H9 (cell line): Measurements from ENCODE around the gene IQCE. TPM values are rescaled to one million over a fixed set of nuclear protein-coding genes. Genes with fewer than 3 reads are reported as not detected.

Experiments used
- DNase-seq: peaks from one replicate; pipeline ENCODE4 v3.0.0-alpha.2; 2017
- H2AFZ ChIP-seq: one replicate; pipeline ENCODE4 v1.6.1; 2013; ENCODE audit warnings: mild to moderate bottlenecking, low read length, control low read depth, moderate library complexity
- H2AK5ac ChIP-seq: 2 replicates; pipeline ENCODE4 v1.6.1; 2013; ENCODE audit warnings: low read length, control low read depth, mixed read lengths; ENCODE audit not compliant: insufficient read length
- H2BK120ac ChIP-seq: one replicate; pipeline ENCODE4 v1.6.1; 2013; ENCODE audit warnings: low read depth, mild to moderate bottlenecking, low read length, control low read depth, inconsistent platforms; ENCODE audit not compliant: poor library complexity, severe bottlenecking
- H2BK12ac ChIP-seq: 2 replicates; pipeline ENCODE4 v1.6.1; 2013; ENCODE audit warnings: low read length, control low read depth, mixed read lengths, low read depth; ENCODE audit not compliant: insufficient read length
- H2BK15ac ChIP-seq: 2 replicates; pipeline ENCODE4 v1.6.1; 2013; ENCODE audit warnings: low read depth, low read length, control low read depth
- H2BK20ac ChIP-seq: one replicate; pipeline ENCODE4 v1.6.1; 2013; ENCODE audit warnings: low read depth, mild to moderate bottlenecking, low read length, control low read depth, inconsistent platforms; ENCODE audit not compliant: poor library complexity, severe bottlenecking
- H2BK5ac ChIP-seq: 2 replicates; pipeline ENCODE4 v1.6.1; 2013; ENCODE audit warnings: low read length, control low read depth, mixed read lengths; ENCODE audit not compliant: insufficient read length
- H3K14ac ChIP-seq: 2 replicates; pipeline ENCODE4 v1.6.1; 2013; ENCODE audit warnings: low read length, control low read depth; ENCODE audit not compliant: insufficient read depth
- H3K18ac ChIP-seq: 2 replicates; pipeline ENCODE4 v1.6.1; 2013; ENCODE audit warnings: low read depth, mild to moderate bottlenecking, mixed read lengths, low read length, control low read depth; ENCODE audit not compliant: insufficient read length
- H3K23ac ChIP-seq: 2 replicates; pipeline ENCODE4 v1.6.1; 2013; ENCODE audit warnings: low read length, control low read depth, mixed read lengths, low read depth; ENCODE audit not compliant: insufficient read length
- H3K23me2 ChIP-seq: 2 replicates; pipeline ENCODE4 v1.6.1; 2013; ENCODE audit warnings: low read depth, mild to moderate bottlenecking, mixed read lengths, low read length, control low read depth; ENCODE audit not compliant: insufficient read length, poor library complexity, severe bottlenecking
- H3K27ac ChIP-seq: 2 replicates; pipeline ENCODE4 v1.5.1; 2013; ENCODE audit warnings: low read length, control low read depth, mixed read lengths, low read depth; ENCODE audit not compliant: insufficient read length
- H3K27me3 ChIP-seq: 2 replicates; pipeline ENCODE4 v1.6.1; 2013; ENCODE audit warnings: low read length, control low read depth, inconsistent platforms; ENCODE audit not compliant: insufficient read depth
- H3K4ac ChIP-seq: 2 replicates; pipeline ENCODE4 v1.6.1; 2013; ENCODE audit warnings: low read depth, mild to moderate bottlenecking, control low read depth, inconsistent platforms, low read length, moderate library complexity
- H3K4me1 ChIP-seq: 2 replicates; pipeline ENCODE4 v1.6.1; 2013; ENCODE audit warnings: low read length, control low read depth, inconsistent platforms; ENCODE audit not compliant: insufficient read depth
- H3K4me2 ChIP-seq: 2 replicates; pipeline ENCODE4 v1.6.1; 2013; ENCODE audit warnings: low read length, control low read depth, mixed read lengths; ENCODE audit not compliant: insufficient read length, insufficient read depth
- H3K56ac ChIP-seq: 2 replicates; pipeline ENCODE4 v1.6.1; 2013; ENCODE audit warnings: low read depth, mild to moderate bottlenecking, mixed read lengths, low read length, control low read depth; ENCODE audit not compliant: insufficient read length
- H3K79me1 ChIP-seq: 2 replicates; pipeline ENCODE4 v1.6.1; 2013; ENCODE audit warnings: low read depth, mild to moderate bottlenecking, moderate library complexity, low read length, control low read depth, inconsistent platforms; ENCODE audit not compliant: insufficient read depth, poor library complexity, severe bottlenecking
- H3K79me2 ChIP-seq: 2 replicates; pipeline ENCODE4 v1.6.1; 2013; ENCODE audit warnings: low read length, control low read depth, inconsistent platforms; ENCODE audit not compliant: insufficient read depth
- H3K9ac ChIP-seq: 2 replicates; pipeline ENCODE4 v1.6.1; 2013; ENCODE audit warnings: low read length, control low read depth, mixed read lengths; ENCODE audit not compliant: insufficient read length; ENCODE audit errors: extremely low read depth
- H3K9me3 ChIP-seq: one replicate; pipeline ENCODE4 v1.6.1; 2013; ENCODE audit warnings: low read depth, low read length, inconsistent platforms; ENCODE audit not compliant: control insufficient read depth
- H3T11ph ChIP-seq: one replicate; pipeline ENCODE4 v1.6.1; 2013; ENCODE audit warnings: mild to moderate bottlenecking, low read length, control low read depth, inconsistent platforms
- H4K20me1 ChIP-seq: one replicate; pipeline ENCODE4 v1.6.1; 2013; ENCODE audit not compliant: control insufficient read depth, insufficient read length, insufficient read depth
- H4K5ac ChIP-seq: 2 replicates; pipeline ENCODE4 v1.6.1; 2013; ENCODE audit warnings: low read depth, mild to moderate bottlenecking, mixed read lengths, low read length, control low read depth; ENCODE audit not compliant: insufficient read length
- H4K8ac ChIP-seq: replicated peaks from 2 replicates; pipeline ENCODE4 v1.6.1; 2013; ENCODE audit warnings: low read length, control low read depth, mixed read lengths, low read depth; ENCODE audit not compliant: insufficient read length
- H4K91ac ChIP-seq: 2 replicates; pipeline ENCODE4 v1.6.1; 2013; ENCODE audit warnings: low read depth, mild to moderate bottlenecking, moderate library complexity, mixed read lengths, low read length, control low read depth; ENCODE audit not compliant: insufficient read length
- H3K27ac Mint-ChIP-seq, 3 experiments: 2 replicates in 2 of 3; 3 replicates in 1 of 3; pipeline ENCODE4 v1.8.0; 2020 to 2021; ENCODE audit warnings: mixed read lengths in 3 of 3, mild to moderate bottlenecking in 1 of 3, moderate library complexity in 1 of 3
- H3K27me3 Mint-ChIP-seq: 2 replicates; pipeline ENCODE4 v1.8.0; 2021; ENCODE audit warnings: low read depth, mild to moderate bottlenecking, moderate library complexity, mixed read lengths
- H3K36me3 Mint-ChIP-seq, 3 experiments: 2 replicates in 2 of 3; 3 replicates in 1 of 3; pipeline ENCODE4 v1.8.0; 2020 to 2021; ENCODE audit warnings: low read depth in 3 of 3, mixed read lengths in 3 of 3; ENCODE audit not compliant: insufficient read depth in 1 of 3
- H3K4me1 Mint-ChIP-seq, 2 experiments: 2 replicates each; pipeline ENCODE4 v1.8.0; 2020; ENCODE audit warnings: mixed read lengths in 2 of 2
- H3K4me3 Mint-ChIP-seq, 2 experiments: 2 replicates in 1 of 2; 3 replicates in 1 of 2; pipeline ENCODE4 v1.8.0; 2020 to 2021; ENCODE audit warnings: mild to moderate bottlenecking in 2 of 2, mixed read lengths in 2 of 2, moderate library complexity in 1 of 2
- H3K9me3 Mint-ChIP-seq, 2 experiments: 2 replicates in 1 of 2; 3 replicates in 1 of 2; pipeline ENCODE4 v1.8.0; 2020; ENCODE audit warnings: mild to moderate bottlenecking in 2 of 2, mixed read lengths in 2 of 2, moderate library complexity in 1 of 2
- CTCF ChIP-seq: fragments of 200-600 bp; sonication (generic); conservative IDR thresholded peaks from 3 replicates; pipeline ENCODE4 v1.8.0; 2021; ENCODE audit warnings: antibody characterized with exemption, mild to moderate bottlenecking
- WGBS: extraction: QIAGEN DNeasy Blood & Tissue Kit; methylation state at CpG from one replicate; pipeline ENCODE4 v1.1.7; 2013; ENCODE audit warnings: missing lambda C conversion rate, low lambda C conversion rate, mixed read lengths; ENCODE audit not compliant: insufficient read length; ENCODE audit errors: extremely low coverage; 5-methylcytosine and 5-hydroxymethylcytosine counted together
- total RNA-seq: library from RNA; stranded (reverse); gene quantifications from 2 replicates; pipeline ENCODE4 v1.2.1, GENCODE V29; 2021

Gene IQCE
- total RNA-seq, 1 experiment from 2014 or later: 7.0 TPM

GRCh38 chr7:2573761-2574160 is 15.0 kb downstream of the IQCE start:
- Mint-ChIP-seq H3K4me1 (peaks cover 4 to 5% of the 10 kb centered on the region in 2 experiments; a peak in 2 of 4 replicates), H3K27me3 (no peaks in the 10 kb centered on the region), H3K4me3 (no peak overlapping the region), H3K27ac (no peak overlapping the region; a peak in 1 of 7 replicates), H3K36me3 (peaks cover 0 to 3% (median 0%) of the 10 kb centered on the region in 3 experiments; a peak in 4 of 7 replicates), H3K9me3 (peaks cover 0 to 3% of the 10 kb centered on the region in 2 experiments; a peak in 3 of 5 replicates)
- Histone ChIP-seq H3K18ac (no peak overlapping the region), H3K9me3 (no peaks in the 10 kb centered on the region), H2AFZ (no peak overlapping the region), H3K79me1 (no peaks in the 10 kb centered on the region), H3K27ac (no peak overlapping the region), H3K4ac (no peak overlapping the region), H4K5ac (no peak overlapping the region), H4K8ac (no peak overlapping the region), H3K23me2 (no peaks in the 10 kb centered on the region), H3K27me3 (no peaks in the 10 kb centered on the region), H3T11ph (no peak overlapping the region), H2BK20ac (no peak overlapping the region), H3K4me1 (no peaks in the 10 kb centered on the region), H3K14ac (no peak overlapping the region), H3K23ac (no peak overlapping the region), H4K20me1 (no peaks in the 10 kb centered on the region), H3K9ac (no peak overlapping the region), H2BK120ac (no peak overlapping the region), H2AK5ac (no peak overlapping the region), H2BK12ac (no peak overlapping the region), H4K91ac (no peak overlapping the region), H3K79me2 (no peaks in the 10 kb centered on the region), H2BK15ac (no peak overlapping the region), H3K56ac (no peak overlapping the region), H3K4me2 (no peak overlapping the region), H2BK5ac (no peak overlapping the region)
- WGBS: no CpG with 5 or more reads among the region's 9 CpGs
- no peak for DNase-seq
- TF ChIP-seq CTCF: no peak
